ENCODE measurements around the gene SFXN3. TPM values are rescaled to one million over a fixed set of nuclear protein-coding genes. Genes with fewer than 3 reads are reported as not detected.
A peak's percentile ranks its signal among the peaks of the same experiment; 100 is the strongest.

The SFXN3 gene
- total RNA-seq, 1 experiment from 2014 or later: 52.4 TPM

- Histone ChIP-seq H3K4me1 (replicated peaks) (peaks cover 30% of the 10 kb centered on the region), H3K27me3 (replicated peaks) (no peaks in the 10 kb centered on the region; the same call in 1 of the 2 replicates), H3K9me3 (replicated peaks) (no peaks in the 10 kb centered on the region), H3K27ac (no peak overlapping the region; the same call in 1 of the 2 replicates), H3K4me3 (peak overlapping the region; percentile 43), H3K36me3 (no peaks in the 10 kb centered on the region)
- DNase-seq (ENCODE audit: low read depth in 1 of 2, low spot score in 2 of 2): no peak
Measured at GRCh38 chr10:101066896-101067355, 35.9 kb downstream of the SFXN3 start.

GRCh38 chr10:101067356-101068083 lies 36.5 kb downstream of the SFXN3 start:
- no peaks in the 10 kb centered on the region for H3K9me3 ChIP-seq (replicated peaks)
- peaks cover 25% of the 10 kb centered on the region for H3K4me1 ChIP-seq (replicated peaks)
- H3K27me3 ChIP-seq (replicated peaks): no peaks in the 10 kb centered on the region; the same call in 1 of the 2 replicates
- no peaks in the 10 kb centered on the region for H3K36me3 ChIP-seq
- peak overlapping the region; percentile 2; the same call in 1 of the 2 replicates for H3K27ac ChIP-seq
- DNase-seq (ENCODE audit: low read depth in 1 of 2, low spot score in 2 of 2): peak; percentile 69 to 86
- H3K4me3 ChIP-seq: peak overlapping the region; percentile 43

GRCh38 chr10:101069441-101069840 lies 38.4 kb downstream of the SFXN3 start:
- Histone ChIP-seq H3K4me3 (no peak overlapping the region), H3K9me3 (replicated peaks) (no peaks in the 10 kb centered on the region), H3K36me3 (no peaks in the 10 kb centered on the region), H3K27me3 (replicated peaks) (peaks cover 18% of the 10 kb centered on the region), H3K4me1 (replicated peaks) (peaks cover 25% of the 10 kb centered on the region), H3K27ac (no peak overlapping the region)
- no peak for DNase-seq (ENCODE audit: low read depth in 1 of 2, low spot score in 2 of 2)

GRCh38 chr10:101070098-101070497 lies 39.1 kb downstream of the SFXN3 start:
- Histone ChIP-seq H3K4me1 (replicated peaks) (peaks cover 23% of the 10 kb centered on the region), H3K9me3 (replicated peaks) (no peaks in the 10 kb centered on the region), H3K36me3 (no peaks in the 10 kb centered on the region), H3K27me3 (replicated peaks) (peaks cover 23% of the 10 kb centered on the region), H3K27ac (no peak overlapping the region), H3K4me3 (no peak overlapping the region)
- no peak for DNase-seq (ENCODE audit: low read depth in 1 of 2, low spot score in 2 of 2)

GRCh38 chr10:101071267-101071884 lies 40.3 kb downstream of the SFXN3 start:
- no peaks in the 10 kb centered on the region for H3K36me3 ChIP-seq
- H3K4me1 ChIP-seq (replicated peaks): peaks cover 11% of the 10 kb centered on the region

GRCh38 chr10:101071885-101072433 lies 40.9 kb downstream of the SFXN3 start:
- no peak for DNase-seq (ENCODE audit: low read depth in 1 of 2, low spot score in 2 of 2)
- peaks cover 6% of the 10 kb centered on the region for H3K4me1 ChIP-seq (replicated peaks)
- H3K27me3 ChIP-seq (replicated peaks): peaks cover 40% of the 10 kb centered on the region
- H3K4me3 ChIP-seq: no peak overlapping the region
- no peaks in the 10 kb centered on the region for H3K36me3 ChIP-seq
- H3K27ac ChIP-seq: no peak overlapping the region
- no peaks in the 10 kb centered on the region for H3K9me3 ChIP-seq (replicated peaks)

More at GRCh38 chr10:101071267-101071884, 40.3 kb downstream of the SFXN3 start:
- no peak overlapping the region for H3K27ac ChIP-seq
- peaks cover 35% of the 10 kb centered on the region for H3K27me3 ChIP-seq (replicated peaks)
- H3K9me3 ChIP-seq (replicated peaks): no peaks in the 10 kb centered on the region
- H3K4me3 ChIP-seq: no peak overlapping the region
- DNase-seq (ENCODE audit: low read depth in 1 of 2, low spot score in 2 of 2): no peak

- no peaks in the 10 kb centered on the region for H3K9me3 ChIP-seq (replicated peaks)
- H3K27ac ChIP-seq: no peak overlapping the region
- no peak for DNase-seq (ENCODE audit: low read depth in 1 of 2, low spot score in 2 of 2)
- no peak overlapping the region for H3K4me3 ChIP-seq
- H3K27me3 ChIP-seq (replicated peaks): peaks cover 42% of the 10 kb centered on the region
- no peaks in the 10 kb centered on the region for H3K4me1 ChIP-seq (replicated peaks)
- no peaks in the 10 kb centered on the region for H3K36me3 ChIP-seq
Measured at GRCh38 chr10:101072923-101073322, 41.9 kb downstream of the SFXN3 start.

- DNase-seq (ENCODE audit: low read depth in 1 of 2, low spot score in 2 of 2): no peak
- H3K4me1 ChIP-seq (replicated peaks): no peaks in the 10 kb centered on the region
- H3K36me3 ChIP-seq: no peaks in the 10 kb centered on the region
- H3K27me3 ChIP-seq (replicated peaks): peaks cover 46% of the 10 kb centered on the region
- H3K27ac ChIP-seq: no peak overlapping the region
- no peak overlapping the region for H3K4me3 ChIP-seq
- no peaks in the 10 kb centered on the region for H3K9me3 ChIP-seq (replicated peaks)
Measured at GRCh38 chr10:101073631-101074030, 42.6 kb downstream of the SFXN3 start.

- H3K9me3 ChIP-seq (replicated peaks): no peaks in the 10 kb centered on the region
- no peak overlapping the region for H3K4me3 ChIP-seq
- no peaks in the 10 kb centered on the region for H3K36me3 ChIP-seq
- H3K4me1 ChIP-seq (replicated peaks): no peaks in the 10 kb centered on the region
- H3K27ac ChIP-seq: no peak overlapping the region
- DNase-seq (ENCODE audit: low read depth in 1 of 2, low spot score in 2 of 2): no peak
- H3K27me3 ChIP-seq (replicated peaks): peaks cover 50% of the 10 kb centered on the region
Measured at GRCh38 chr10:101075775-101076174, 44.7 kb downstream of the SFXN3 start.

- Histone ChIP-seq H3K9me3 (replicated peaks) (no peaks in the 10 kb centered on the region), H3K36me3 (no peaks in the 10 kb centered on the region), H3K27me3 (replicated peaks) (peaks cover 59% of the 10 kb centered on the region), H3K4me3 (no peak overlapping the region), H3K4me1 (replicated peaks) (no peaks in the 10 kb centered on the region), H3K27ac (no peak overlapping the region)
- no peak for DNase-seq (ENCODE audit: low read depth in 1 of 2, low spot score in 2 of 2)
Measured at GRCh38 chr10:101076630-101077029, 45.6 kb downstream of the SFXN3 start.

GRCh38 chr10:101079874-101080273 lies 48.8 kb downstream of the SFXN3 start:
- Histone ChIP-seq H3K9me3 (replicated peaks) (no peaks in the 10 kb centered on the region), H3K27me3 (replicated peaks) (peaks cover 59% of the 10 kb centered on the region), H3K36me3 (no peaks in the 10 kb centered on the region), H3K4me1 (replicated peaks) (no peaks in the 10 kb centered on the region), H3K27ac (no peak overlapping the region), H3K4me3 (no peak overlapping the region)
- DNase-seq (ENCODE audit: low read depth in 1 of 2, low spot score in 2 of 2): no peak

- Histone ChIP-seq H3K4me3 (no peak overlapping the region), H3K27me3 (replicated peaks) (peaks cover 60% of the 10 kb centered on the region), H3K27ac (no peak overlapping the region), H3K36me3 (no peaks in the 10 kb centered on the region), H3K4me1 (replicated peaks) (no peaks in the 10 kb centered on the region), H3K9me3 (replicated peaks) (no peaks in the 10 kb centered on the region)
- peak in 1 of 2 experiments; percentile 24 for DNase-seq (ENCODE audit: low read depth in 1 of 2, low spot score in 2 of 2)
Measured at GRCh38 chr10:101080933-101081931, 50.2 kb downstream of the SFXN3 start.

GRCh38 chr10:101085846-101086245 lies 54.8 kb downstream of the SFXN3 start:
- H3K27ac ChIP-seq: no peak overlapping the region
- H3K36me3 ChIP-seq: no peaks in the 10 kb centered on the region
- H3K9me3 ChIP-seq (replicated peaks): no peaks in the 10 kb centered on the region
- no peak for DNase-seq (ENCODE audit: low read depth in 1 of 2, low spot score in 2 of 2)
- H3K4me3 ChIP-seq: no peak overlapping the region
- H3K27me3 ChIP-seq (replicated peaks): peaks cover 74% of the 10 kb centered on the region
- H3K4me1 ChIP-seq (replicated peaks): no peaks in the 10 kb centered on the region

Data from SJSA1 (cell line).